GM19372 (cell line): ENCODE results near the gene DOK1.

ENCODE experiments used
- ATAC-seq: cut with Tn5 transposase; IDR thresholded peaks from one replicate; pipeline ENCODE4 v1.9.1; 2021; ENCODE audit warnings: mild to moderate bottlenecking, low read depth, moderate library complexity; ENCODE audit not compliant: unreplicated experiment

The DOK1 gene

GRCh38 chr2:74564222-74564621 lies 9.7 kb downstream of the DOK1 start:
- no peak for ATAC-seq

DNA sequence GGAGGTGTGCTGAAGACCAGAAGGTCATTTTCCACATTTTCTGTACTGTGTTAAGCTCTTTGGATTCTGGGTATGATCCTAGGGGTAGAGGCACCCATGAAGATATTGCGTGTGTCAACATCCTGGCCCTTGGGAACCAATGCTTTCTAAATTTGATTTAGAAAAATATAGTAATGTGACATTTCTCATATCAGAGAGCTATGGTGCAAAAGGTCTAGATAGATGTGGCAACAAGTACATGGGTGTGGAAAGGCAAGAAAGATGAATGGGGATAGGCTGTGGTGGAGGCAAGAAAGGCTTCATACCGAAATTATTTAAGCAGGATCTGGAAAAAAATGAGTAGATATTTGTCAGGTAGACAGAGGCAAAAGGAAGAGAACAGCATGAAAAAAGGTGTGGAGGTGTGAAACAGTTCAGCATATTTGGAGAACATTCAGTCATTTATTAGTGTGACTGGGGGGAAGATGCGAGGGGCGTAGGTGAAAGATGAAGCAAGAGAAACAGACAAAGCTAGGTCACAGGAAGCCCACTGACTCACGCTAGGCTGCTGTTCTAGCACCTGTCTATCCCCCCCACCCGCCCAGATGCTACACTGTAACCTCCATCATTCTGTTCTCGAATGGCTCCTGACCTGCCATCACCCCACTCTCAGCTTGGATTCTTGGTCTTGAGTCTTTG lies 11.7 kb downstream of the DOK1 start:
- ATAC-seq, result no peak

GRCh38 chr2:74566754-74567085 lies 12.2 kb downstream of the DOK1 start:
- no peak for ATAC-seq

GRCh38 chr2:74567881-74568280 lies 13.4 kb downstream of the DOK1 start:
- no peak for ATAC-seq

GRCh38 chr2:74569686-74570085 lies 15.2 kb downstream of the DOK1 start:
- ATAC-seq, result no peak

GRCh38 chr2:74571058-74571457 lies 16.5 kb downstream of the DOK1 start:
- ATAC-seq, result peak; percentile 59

DNA sequence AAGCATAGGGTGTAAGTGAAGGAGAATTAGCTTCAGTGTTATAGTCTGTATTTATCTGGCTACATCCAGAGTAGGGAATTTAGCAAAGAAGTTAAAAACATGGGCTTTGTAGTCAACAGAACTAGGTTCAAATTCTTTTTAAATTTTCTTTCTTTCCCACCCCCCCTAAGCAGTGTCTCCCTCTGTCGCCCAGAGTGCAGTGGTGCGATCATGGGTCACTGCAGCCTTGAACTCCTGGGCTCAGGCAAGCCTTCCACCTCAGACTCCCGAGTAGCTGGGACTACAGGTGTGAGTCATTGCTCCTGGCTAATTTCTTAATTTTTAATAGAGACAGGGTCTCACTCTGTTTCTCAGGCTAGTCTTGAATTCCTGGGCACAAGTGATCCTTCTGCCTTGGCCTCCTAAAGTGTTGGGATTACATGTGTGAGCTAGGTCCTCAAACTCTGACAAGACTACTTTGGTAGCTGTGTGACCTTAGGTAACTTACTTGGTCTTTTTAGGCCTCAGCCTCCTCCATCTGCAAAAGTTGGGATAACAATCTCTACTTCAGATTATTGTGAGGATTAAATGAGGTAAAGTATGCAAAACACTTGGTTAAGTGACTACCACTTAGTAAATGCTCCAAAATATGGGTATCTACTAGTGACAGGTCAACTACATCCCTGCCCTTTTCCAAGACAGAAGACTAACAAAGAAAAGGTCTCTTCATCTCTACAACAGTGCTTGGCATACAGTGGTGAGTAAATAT lies 17.8 kb downstream of the DOK1 start:
- no peak for ATAC-seq

DNA sequence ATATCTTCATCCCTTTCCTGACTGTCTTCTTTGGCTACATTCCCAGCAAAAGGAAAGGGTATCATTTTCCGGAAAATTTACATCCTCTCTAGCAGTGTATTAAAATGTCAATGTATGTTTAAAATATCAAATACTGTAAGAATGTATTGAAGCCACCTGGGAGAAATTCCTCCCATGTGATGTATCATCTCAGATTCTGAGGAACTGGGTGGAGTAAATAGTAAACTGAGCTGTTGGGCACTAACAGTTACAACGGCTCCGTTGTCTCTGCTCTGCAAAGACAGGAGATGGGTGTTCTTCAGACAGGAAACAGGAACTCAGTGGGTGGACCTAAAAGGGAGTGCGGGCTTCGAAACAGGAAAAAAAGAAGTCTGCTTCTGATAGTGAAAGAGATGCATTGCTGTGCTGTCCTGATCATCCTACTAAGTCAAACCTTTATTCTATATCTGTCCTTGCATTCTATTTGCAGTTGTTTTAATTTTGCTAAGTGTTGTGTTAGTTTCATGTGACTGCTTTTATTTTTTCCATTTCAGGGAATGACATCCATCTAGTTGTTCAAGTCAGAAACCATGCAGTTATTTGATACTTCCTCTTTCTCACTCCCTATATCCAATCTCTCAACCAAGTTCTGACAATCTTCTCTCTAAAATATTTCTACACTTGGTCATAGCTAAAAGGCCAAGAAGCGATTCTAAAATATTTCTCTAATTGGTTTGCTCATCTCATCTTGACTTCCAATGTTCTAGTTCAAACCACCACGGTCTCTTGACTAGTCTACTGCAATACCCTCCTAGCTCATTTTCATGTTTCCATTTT lies 19.4 kb downstream of the DOK1 start:
- peak; percentile 61 for ATAC-seq

DNA sequence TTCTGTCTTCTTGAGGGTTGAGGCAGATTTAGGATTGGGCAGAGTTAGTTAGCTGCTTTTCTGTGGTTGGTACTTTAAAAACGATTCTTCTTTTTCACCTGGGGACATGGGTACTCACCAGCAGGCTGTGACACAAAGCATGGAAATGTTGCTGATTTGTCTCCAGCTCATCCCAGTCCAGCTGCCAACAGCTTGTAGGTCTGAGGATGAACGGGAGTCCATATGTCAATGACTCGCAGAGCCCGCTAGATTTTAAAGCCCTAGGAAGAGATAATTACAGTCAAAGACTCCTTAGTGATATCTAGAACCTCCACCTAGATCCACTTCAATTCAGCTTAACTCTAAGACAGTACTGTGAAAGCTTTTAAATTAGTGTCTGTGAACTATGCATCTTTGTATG lies 20.8 kb downstream of the DOK1 start:
- ATAC-seq, result no peak

GRCh38 chr2:74576211-74576862 lies 21.8 kb downstream of the DOK1 start:
- ATAC-seq, result no peak

DNA sequence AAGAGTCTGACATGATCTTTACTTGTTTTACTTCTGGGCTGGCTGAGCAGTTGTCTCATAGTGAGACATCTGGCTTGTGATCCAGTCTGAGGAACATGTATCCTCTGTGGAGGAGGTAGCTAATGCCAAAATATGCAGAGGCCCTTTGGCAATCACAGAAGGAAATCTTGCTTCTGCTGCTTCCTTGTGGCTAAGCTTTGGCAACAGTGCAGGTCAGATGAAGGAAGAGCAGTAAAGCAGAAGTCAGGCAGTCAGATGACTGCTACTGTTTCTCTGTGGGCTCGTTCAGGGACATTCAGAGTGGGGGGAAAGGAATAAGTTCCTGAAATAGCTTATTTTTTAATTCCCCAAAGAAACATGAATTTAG lies 22.3 kb downstream of the DOK1 start:
- ATAC-seq, result no peak

DNA sequence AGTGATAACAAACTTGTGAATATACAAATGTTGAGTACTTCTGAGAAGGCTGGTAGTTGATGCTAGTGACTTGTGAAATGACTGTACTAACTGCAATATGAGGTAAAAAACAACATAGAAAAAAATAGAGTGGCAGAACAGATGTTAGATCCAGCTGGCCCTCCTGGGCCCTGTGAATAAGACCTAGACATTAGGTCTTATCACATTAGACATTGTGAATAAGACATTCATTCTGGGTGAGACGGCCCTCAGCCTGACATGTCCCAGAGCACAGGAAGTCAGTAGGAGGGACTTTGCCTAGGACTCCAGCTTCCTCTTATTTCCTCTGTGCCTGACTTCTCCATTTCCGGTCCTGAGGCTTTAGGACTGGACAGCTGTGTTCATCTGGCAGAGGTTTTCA lies 22.9 kb downstream of the DOK1 start:
- ATAC-seq, result no peak

GRCh38 chr2:74578408-74578807 lies 23.9 kb downstream of the DOK1 start:
- ATAC-seq, result no peak

- no peak for ATAC-seq
Measured at GRCh38 chr2:74581463-74581862, 26.9 kb downstream of the DOK1 start.

GRCh38 chr2:74582184-74582583 lies 27.7 kb downstream of the DOK1 start:
- ATAC-seq, result no peak

- no peak for ATAC-seq
Measured at GRCh38 chr2:74583504-74583903, 29.0 kb downstream of the DOK1 start.

GRCh38 chr2:74584088-74584645 lies 29.6 kb downstream of the DOK1 start:
- ATAC-seq, result no peak

- ATAC-seq, result no peak
Measured at GRCh38 chr2:74585406-74586185, 31.1 kb downstream of the DOK1 start.

GRCh38 chr2:74587664-74588277 lies 33.3 kb downstream of the DOK1 start:
- ATAC-seq, result peak; percentile 74

DNA sequence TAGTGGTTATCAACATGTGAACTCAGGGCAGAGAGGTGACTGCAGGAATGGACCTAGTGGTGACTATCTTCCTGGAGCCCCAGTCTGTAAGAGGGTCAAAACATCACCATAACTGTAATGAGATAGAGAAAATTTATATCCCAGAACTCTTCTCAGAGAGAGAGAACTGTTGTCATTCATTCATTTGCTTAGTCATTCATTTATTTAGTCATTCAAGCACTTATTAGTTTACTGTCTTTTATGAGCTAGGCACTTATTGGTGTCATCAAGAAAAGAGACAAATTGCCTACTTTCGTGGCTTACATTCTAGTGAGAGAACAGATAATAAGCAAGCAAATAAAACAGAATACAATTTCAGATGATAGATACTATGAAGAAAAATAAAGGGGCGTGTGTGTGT lies 34.1 kb downstream of the DOK1 start:
- ATAC-seq, result no peak
